GM12891 (cell line): ENCODE measurements around the gene LMO4.

Source experiments
- DNase-seq: peaks from one replicate; pipeline ENCODE4 v3.0.0; 2011; ENCODE audit warnings: low spot score; ENCODE audit not compliant: insufficient read length
- FAIRE-seq: peaks from 2 replicates; lab custom pipeline; 2011; peaks lifted over from hg19 to GRCh38; lab: Jason Lieb, UNC
- PAX5 ChIP-seq: IDR thresholded peaks from 2 replicates; pipeline ENCODE4 v1.6.1; 2011; ENCODE audit warnings: low read length, moderate library complexity, mild to moderate bottlenecking; ENCODE audit not compliant: insufficient read depth, severe bottlenecking
- POLR2A ChIP-seq: IDR thresholded peaks from 2 replicates; pipeline ENCODE4 v1.6.1; 2011; ENCODE audit warnings: low read depth, low read length, control low read depth
- POLR2AphosphoS5 ChIP-seq: IDR thresholded peaks from 2 replicates; pipeline ENCODE4 v1.6.1; 2011; ENCODE audit warnings: low read depth, low read length, control low read depth
- POU2F2 ChIP-seq: IDR thresholded peaks from 2 replicates; pipeline ENCODE4 v1.6.1; 2011; ENCODE audit warnings: low read depth, mild to moderate bottlenecking, control low read depth, low read length, moderate library complexity
- SPI1 ChIP-seq: IDR thresholded peaks from 2 replicates; pipeline ENCODE4 v1.6.1; 2011; ENCODE audit warnings: low read depth, low read length, control low read depth
- TAF1 ChIP-seq: IDR thresholded peaks from 2 replicates; pipeline ENCODE4 v1.6.1; 2011; ENCODE audit warnings: low read depth, low read length, control low read depth

Gene LMO4

GRCh38 chr1:87327376-87328271, 1.1 kb upstream of the LMO4 start:
- no peak for DNase-seq
- TF ChIP-seq POLR2AphosphoS5, result no peak
- TF ChIP-seq SPI1, result no peak
- no peak for TF ChIP-seq POU2F2
- no peak for TF ChIP-seq PAX5
- no peak for TF ChIP-seq POLR2A
- no peak for TF ChIP-seq TAF1
- FAIRE-seq, result peak; percentile 33

- TF ChIP-seq POU2F2, result no peak
- TF ChIP-seq POLR2AphosphoS5, result no peak
- no peak for TF ChIP-seq TAF1
- no peak for TF ChIP-seq POLR2A
- TF ChIP-seq PAX5, result no peak
- TF ChIP-seq SPI1, result no peak
- DNase-seq (no peak), FAIRE-seq (peak; percentile 52)
Measured at GRCh38 chr1:87329051-87329525, 408 bp downstream of the LMO4 start.

GRCh38 chr1:87329526-87330056, 911 bp downstream of the LMO4 start:
- no peak for TF ChIP-seq TAF1
- no peak for TF ChIP-seq POLR2AphosphoS5
- TF ChIP-seq PAX5, result no peak
- no peak for TF ChIP-seq POU2F2
- TF ChIP-seq SPI1, result peak; percentile 56
- no peak for TF ChIP-seq POLR2A
- FAIRE-seq (no peak), DNase-seq (no peak)

GRCh38 chr1:87330057-87330884, 1.6 kb downstream of the LMO4 start:
- TF ChIP-seq POU2F2, result no peak
- no peak for TF ChIP-seq SPI1
- no peak for TF ChIP-seq POLR2AphosphoS5
- no peak for TF ChIP-seq TAF1
- no peak for TF ChIP-seq PAX5
- TF ChIP-seq POLR2A, result no peak
- FAIRE-seq (no peak), DNase-seq (no peak)

- DNase-seq (no peak), FAIRE-seq (peak; percentile 75)
- TF ChIP-seq POLR2AphosphoS5 (no peak), POU2F2 (no peak), TAF1 (no peak), POLR2A (no peak), PAX5 (no peak), SPI1 (no peak)
Measured at GRCh38 chr1:87330885-87331364, 2.2 kb downstream of the LMO4 start.

GRCh38 chr1:87331365-87332241, 2.9 kb downstream of the LMO4 start:
- FAIRE-seq (peak; percentile 52), DNase-seq (no peak)
- no peak for TF ChIP-seq TAF1
- TF ChIP-seq SPI1, result no peak
- no peak for TF ChIP-seq POLR2AphosphoS5
- no peak for TF ChIP-seq POLR2A
- no peak for TF ChIP-seq POU2F2
- TF ChIP-seq PAX5, result no peak

GRCh38 chr1:87333692-87334347, 5.1 kb downstream of the LMO4 start:
- FAIRE-seq (no peak), DNase-seq (no peak)
- TF ChIP-seq POU2F2, result no peak
- TF ChIP-seq SPI1, result no peak
- no peak for TF ChIP-seq TAF1
- no peak for TF ChIP-seq POLR2A
- no peak for TF ChIP-seq POLR2AphosphoS5
- TF ChIP-seq PAX5, result no peak
